GM10248 (cell line): ENCODE data around the gene ADGRL1.

ENCODE experiments used
- CTCF ChIA-PET: fragments of 300-600 bp; sonication (Branson Sonifier 250); formaldehyde crosslinking; extraction: SDS; loops from one replicate; lab custom pipeline; 2021; ENCODE audit warnings: antibody characterized with exemption; lab: Yijun Ruan, JAX
- POLR2A ChIA-PET: fragments of 350-650 bp; sonication (Branson Sonifier 250); formaldehyde crosslinking; extraction: SDS; loops from one replicate; lab custom pipeline; 2020; ENCODE audit warnings: antibody characterized with exemption; lab: Yijun Ruan, JAX
- DNase-seq: peaks from one replicate; pipeline ENCODE4 v3.0.0; 2012; ENCODE audit errors: extremely low spot score
- CTCF ChIP-seq: IDR thresholded peaks from 2 replicates; pipeline ENCODE4 v1.5.1; 2012; ENCODE audit warnings: mild to moderate bottlenecking, low read depth; ENCODE audit errors: extremely low read depth, missing control alignments, control extremely low read depth

ADGRL1 gene

DNA sequence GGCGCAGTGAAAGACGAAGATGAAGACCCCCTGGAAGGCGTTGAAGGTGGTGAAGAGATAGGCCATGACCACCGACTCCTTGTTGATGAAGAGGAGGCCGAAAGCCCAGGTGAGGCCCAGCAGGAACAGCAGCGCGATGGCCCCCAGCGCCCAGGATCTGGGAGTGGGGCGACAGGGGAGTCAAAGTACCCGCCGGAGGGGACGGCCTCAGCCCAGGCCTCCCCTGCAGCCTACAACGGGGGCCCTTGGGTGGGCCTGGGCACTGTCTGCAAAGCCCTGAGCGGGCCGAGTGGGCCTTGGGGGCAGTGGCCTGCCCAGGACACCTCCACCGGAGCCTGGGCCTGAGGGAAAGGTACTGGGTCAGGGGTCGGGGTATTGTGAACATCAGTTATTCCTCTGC, 50.6 kb downstream of the ADGRL1 start:
- no peak for DNase-seq
- ChIA-PET CTCF (interaction anchor here (1.1 kb wide), 1 partner anchor 19 kb away, joined by 3 read pairs; the partner anchor contains the start of gene ASF1B), POLR2A (no interaction called here)
- TF ChIP-seq CTCF: no peak

DNA sequence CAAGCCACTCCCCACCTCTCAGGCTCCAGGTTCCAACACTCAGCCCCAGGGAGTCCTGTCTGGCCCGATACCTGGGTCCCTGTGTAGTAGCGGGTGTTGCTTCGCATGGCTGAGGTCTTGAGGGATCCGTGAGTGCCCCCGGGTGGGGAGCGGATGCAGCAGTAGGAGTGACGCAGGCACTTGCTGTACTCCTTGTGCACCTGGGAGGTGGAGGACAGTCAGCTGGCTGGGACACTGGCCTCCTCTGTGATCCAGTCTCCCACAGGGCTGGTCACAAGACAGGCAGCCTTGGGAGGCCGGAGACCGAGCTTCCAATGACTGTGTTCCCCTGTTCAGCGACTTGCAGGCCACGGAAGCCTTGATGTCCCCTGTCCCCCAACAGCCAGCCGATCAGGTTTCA, 53.3 kb downstream of the ADGRL1 start:
- DNase-seq: no peak
- ChIA-PET POLR2A (no interaction called here), CTCF (interaction anchor here (1.0 kb wide), 1 partner anchor 195 kb away, joined by 3 read pairs; no protein-coding TSS in a partner anchor)
- TF ChIP-seq CTCF: no peak

- ChIA-PET CTCF (no interaction called here), POLR2A (interaction anchor here (0.9 kb wide), 1 partner anchor 14 kb away, joined by 3 read pairs; no protein-coding TSS in a partner anchor)
- TF ChIP-seq CTCF: no peak
- no peak for DNase-seq
Measured at GRCh38 chr19:14150770-14151661, 55.0 kb downstream of the ADGRL1 start.

- POLR2A ChIA-PET: interaction anchor here (0.9 kb wide), 1 partner anchor 13 kb away, joined by 3 read pairs; no protein-coding TSS in a partner anchor
- DNase-seq: no peak
- CTCF ChIA-PET: no interaction called here
- no peak for TF ChIP-seq CTCF
Measured at GRCh38 chr19:14150041-14150769, 55.8 kb downstream of the ADGRL1 start.

- POLR2A ChIA-PET: no interaction called here
- no peak for TF ChIP-seq CTCF
- DNase-seq: peak; percentile 55
- CTCF ChIA-PET: interaction anchor here (2.7 kb wide), 1 partner anchor 12 kb away, joined by 13 read pairs; the partner anchor contains the start of gene ASF1B
Measured at GRCh38 chr19:14149509-14149994, 56.4 kb downstream of the ADGRL1 start.
